GM10266 (cell line): ENCODE data around the gene ARHGAP32.
"Not testable (repeated sequence)": the region's sequence is repeated elsewhere in the genome, so short reads cannot be mapped to it uniquely, and the experiment has no call there.

ENCODE experiments used
- DNase-seq: peaks from one replicate; pipeline ENCODE4 v3.0.0; 2012; ENCODE audit errors: extremely low spot score
- TF ChIP-seq, protein P1 (sequence below): IDR thresholded peaks from 2 replicates; pipeline ENCODE4 v1.5.1; 2012; ENCODE audit warnings: mild to moderate bottlenecking, low read depth; ENCODE audit not compliant: control insufficient read depth, insufficient read depth; ENCODE audit errors: missing control alignments

The ARHGAP32 gene

DNA sequence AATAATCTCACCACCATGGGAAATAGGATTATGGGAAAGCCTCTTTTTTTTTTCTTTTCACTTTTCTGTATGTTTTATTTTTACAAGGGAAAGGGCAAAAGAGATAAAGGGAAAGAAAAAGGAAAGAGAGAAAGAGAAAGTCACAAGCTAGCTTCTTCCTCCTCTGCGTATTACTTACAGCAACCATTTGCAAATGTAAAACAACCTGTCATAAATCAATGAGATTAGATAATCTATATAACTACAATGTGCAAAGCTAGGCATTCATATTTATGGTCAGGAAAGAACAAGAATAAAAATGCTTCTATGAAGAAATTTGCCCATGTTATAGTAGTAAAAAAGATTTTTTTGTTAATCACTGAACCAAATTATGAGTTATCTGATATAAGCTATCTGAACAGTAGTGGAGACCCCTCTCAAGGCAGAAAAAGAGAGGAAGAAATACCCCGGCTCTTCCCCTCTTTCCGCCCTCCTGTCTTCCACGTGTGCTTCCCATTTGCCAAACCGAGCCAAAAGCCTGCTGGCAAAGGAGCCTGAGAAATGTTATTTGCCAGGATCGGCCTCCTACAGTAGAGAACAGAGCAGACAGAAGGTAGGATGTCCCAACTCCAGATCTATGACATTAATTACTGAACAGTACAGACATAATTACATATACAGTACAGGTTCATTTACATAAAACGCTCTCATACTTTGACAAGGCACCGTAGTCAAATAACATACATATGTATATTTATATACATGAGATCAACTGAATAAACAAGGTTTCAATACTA lies 50.2 kb downstream of the ARHGAP32 start:
- TF ChIP-seq, protein P1, sequence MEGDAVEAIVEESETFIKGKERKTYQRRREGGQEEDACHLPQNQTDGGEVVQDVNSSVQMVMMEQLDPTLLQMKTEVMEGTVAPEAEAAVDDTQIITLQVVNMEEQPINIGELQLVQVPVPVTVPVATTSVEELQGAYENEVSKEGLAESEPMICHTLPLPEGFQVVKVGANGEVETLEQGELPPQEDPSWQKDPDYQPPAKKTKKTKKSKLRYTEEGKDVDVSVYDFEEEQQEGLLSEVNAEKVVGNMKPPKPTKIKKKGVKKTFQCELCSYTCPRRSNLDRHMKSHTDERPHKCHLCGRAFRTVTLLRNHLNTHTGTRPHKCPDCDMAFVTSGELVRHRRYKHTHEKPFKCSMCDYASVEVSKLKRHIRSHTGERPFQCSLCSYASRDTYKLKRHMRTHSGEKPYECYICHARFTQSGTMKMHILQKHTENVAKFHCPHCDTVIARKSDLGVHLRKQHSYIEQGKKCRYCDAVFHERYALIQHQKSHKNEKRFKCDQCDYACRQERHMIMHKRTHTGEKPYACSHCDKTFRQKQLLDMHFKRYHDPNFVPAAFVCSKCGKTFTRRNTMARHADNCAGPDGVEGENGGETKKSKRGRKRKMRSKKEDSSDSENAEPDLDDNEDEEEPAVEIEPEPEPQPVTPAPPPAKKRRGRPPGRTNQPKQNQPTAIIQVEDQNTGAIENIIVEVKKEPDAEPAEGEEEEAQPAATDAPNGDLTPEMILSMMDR: no peak
- DNase-seq: no peak

DNA sequence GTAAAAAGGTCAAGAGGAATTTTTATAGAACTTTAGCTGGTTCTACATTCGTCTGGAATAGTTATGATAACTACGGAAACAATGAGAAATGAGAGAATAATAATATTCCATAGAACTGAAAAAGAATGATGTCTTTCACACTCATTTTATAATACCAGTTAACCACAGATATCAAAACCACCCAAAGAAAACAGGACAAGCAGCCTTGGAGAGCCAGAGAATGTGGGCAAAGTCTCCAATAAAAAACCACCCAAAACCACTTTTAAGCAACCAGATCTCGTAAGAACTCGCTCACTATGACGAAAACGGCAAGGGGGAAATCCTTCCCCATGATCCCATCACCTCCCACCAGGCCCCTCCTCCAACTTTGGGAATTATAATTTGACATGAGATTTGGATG lies 60.8 kb downstream of the ARHGAP32 start:
- no peak for DNase-seq
- TF ChIP-seq, protein P1: no peak

DNA sequence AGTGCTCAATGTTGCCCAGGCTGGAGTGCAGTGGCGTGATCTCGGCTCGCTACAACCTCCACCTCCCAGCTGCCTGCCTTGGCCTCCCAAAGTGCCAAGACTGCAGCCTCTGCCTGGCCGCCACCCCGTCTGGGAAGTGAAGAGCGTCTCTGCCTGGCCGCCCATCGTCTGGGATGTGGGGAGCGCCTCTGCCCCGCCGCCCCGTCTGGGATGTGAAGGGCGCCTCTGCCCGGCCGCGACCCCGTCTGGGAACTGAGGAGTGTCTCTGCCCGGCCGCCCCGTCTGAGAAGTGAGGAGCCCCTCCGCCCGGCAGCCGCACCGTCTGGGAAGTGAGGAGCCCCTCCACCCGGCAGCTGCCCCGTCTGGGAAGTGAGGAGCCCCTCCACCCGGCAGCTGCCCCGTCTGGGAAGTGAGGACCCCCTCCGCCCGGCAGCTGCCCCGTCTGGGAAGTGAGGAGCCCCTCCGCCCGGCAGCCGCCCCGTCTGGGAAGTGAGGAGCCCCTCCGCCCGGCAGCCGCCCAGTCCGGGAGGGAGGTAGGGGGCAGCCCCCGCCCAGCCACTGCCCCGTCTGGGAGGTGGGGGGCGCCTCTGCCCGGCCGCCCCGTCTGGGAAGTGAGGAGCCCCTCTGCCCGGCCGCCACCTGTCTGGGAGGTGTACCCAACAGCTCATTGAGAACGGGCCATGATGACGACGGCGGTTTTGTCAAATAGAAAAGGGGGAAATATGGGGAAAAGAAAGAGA lies 63.1 kb downstream of the ARHGAP32 start:
- not testable (repeated sequence) for DNase-seq

DNA sequence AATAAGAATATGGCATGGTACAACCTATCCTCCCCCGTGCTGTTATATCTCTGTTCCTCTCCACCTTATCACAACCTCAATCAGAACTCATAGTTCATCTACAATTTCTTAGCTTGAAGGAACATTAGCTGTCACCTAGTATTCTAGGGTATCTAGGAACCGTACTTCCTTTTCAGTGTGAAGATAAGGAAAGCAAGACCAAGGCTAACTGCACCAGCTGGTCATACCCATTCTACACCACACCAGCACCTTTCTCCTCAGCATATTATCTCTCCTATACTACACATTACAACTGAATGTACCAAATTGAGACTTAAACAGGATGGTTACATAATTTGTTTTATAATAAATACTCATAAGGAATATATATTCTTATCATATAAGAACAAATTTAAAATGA lies 73.1 kb downstream of the ARHGAP32 start:
- DNase-seq: no peak

DNA sequence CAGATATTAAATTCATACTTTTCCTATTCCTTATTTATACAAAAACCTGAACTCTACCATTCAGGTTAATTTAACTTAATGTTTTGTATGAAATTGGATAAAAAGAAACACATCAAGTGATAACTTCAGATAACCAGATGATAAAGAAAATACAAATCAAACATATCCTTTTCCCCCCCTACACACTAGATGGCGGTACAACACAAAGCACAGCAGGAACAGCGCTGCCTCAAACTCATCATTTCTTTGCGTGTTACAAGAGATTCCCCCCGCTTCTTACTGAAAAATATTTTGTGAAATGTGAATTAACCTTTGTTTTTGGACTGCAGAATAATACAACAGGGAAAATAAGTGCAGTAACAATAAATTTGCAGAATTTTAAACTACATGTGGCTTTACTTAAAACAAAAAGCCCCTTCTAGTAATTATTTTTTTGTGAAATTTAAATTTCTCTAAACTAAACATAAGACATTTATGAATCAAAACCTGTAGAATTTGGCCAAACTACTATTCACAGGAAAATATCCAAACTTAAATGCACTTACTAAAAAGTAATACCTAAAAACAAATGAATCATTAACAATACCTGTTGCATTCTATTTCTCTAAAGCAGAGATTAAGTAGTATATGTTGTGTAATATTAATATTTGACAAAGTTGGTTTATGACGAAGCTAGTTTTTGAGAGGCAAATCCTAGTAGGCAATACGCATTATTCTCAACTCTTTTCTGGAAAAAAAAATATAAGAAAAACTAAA lies 74.4 kb downstream of the ARHGAP32 start:
- peak; percentile 42 for DNase-seq
- TF ChIP-seq, protein P1: peak; percentile 79

More for the DNA sequence above, 73.1 kb downstream of the ARHGAP32 start:
- TF ChIP-seq, protein P1: no peak

DNA sequence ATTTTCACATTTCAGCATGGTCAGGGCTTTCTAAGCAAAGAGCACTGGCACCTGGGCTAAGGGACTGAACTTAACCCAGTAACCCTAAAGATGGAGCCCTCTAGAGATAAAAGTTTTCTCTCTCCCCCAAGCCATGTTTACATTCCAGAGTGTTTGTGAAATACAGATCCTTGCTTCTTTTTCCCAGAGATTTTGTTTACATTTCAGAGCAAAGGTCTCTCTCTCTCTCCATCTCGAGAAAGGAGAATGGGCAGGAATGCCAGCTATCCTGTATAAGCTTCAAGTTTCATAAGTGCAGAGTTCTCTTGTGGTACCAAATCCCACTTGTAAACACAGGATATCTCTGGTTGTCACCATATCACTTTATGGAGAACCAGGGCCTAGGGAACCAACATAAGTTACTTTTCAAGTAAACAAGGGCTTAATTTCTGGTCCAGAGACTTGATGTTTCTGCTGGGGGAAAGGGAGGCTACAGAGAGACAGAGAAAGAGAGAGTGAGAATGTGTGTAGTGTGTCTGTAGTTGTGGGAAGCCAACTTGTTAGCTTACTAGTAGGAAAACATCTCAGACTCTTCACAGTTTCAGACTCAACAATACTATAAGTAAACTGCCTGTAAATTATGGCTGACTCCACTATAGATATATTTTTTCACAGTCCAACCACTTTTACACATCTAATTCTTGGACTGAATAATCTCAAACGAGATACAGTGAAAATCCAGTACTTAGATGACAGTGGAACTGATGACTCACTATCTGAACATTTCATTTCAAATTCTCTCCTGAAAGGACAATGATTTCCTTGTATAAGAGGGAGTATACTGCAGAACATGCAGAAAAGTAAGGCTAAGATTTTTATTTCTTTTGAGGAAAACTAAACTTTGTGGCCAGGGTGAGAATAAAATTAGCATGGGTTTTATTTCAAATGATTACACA lies 76.2 kb downstream of the ARHGAP32 start:
- DNase-seq: no peak
- TF ChIP-seq, protein P1: no peak

DNA sequence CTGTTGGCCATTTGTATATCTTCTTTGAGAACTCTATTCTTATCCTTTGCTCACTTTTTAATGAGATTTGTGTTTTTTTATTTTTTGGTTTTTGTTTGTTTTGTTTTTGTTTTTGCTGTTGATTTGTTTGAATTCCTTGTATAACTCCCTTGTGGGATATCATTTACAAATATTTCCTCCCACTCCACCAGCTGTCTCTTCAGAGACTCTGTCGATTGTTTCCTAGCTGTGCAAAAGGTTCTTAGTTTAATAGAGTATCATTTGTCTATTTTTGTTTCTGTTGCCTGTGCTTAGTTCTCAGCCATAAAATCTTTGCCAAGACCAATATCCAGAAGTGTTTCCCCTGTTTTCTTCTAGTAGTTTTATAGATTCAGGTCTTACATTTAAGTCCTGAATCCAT lies 82.4 kb downstream of the ARHGAP32 start:
- TF ChIP-seq, protein P1: no peak

More for the DNA sequence above, 82.4 kb downstream of the ARHGAP32 start:
- no peak for DNase-seq
